CD4-positive, alpha-beta T cell treated with Interleukin-17A for 4 hours (primary cell): Measurements from ENCODE around the gene DBET.
"Not testable (repeated sequence)": the region's sequence is repeated elsewhere in the genome, so short reads cannot be mapped to it uniquely, and the experiment has no call there.

Experiments
- DNase-seq: peaks from one replicate; pipeline ENCODE4 v3.0.0-alpha.2; 2020; ENCODE audit warnings: mixed read lengths

Gene DBET

DNA sequence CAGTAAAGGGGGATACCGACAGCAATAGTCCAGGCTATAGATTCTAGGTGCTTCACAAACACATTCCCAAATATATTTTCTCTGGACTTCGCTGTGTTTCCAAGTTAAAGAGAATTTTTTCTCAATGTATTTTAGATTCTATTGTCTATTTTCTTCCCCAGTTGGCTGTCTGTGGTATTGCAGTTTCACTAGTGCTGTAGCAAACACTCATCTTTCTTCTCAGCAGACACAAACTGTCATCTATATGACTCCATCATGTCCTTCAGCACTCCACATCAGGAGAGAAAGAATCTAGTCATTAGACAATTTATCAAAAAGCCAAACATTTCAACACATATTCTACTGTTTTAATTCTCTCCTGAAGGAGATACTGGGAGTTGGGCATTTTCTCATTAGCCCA, at the start of gene DBET:
Gene DBET (plus strand): TSS at position 161 of the 400 bp plus-strand sequence.
- not testable (repeated sequence) for DNase-seq

DNA sequence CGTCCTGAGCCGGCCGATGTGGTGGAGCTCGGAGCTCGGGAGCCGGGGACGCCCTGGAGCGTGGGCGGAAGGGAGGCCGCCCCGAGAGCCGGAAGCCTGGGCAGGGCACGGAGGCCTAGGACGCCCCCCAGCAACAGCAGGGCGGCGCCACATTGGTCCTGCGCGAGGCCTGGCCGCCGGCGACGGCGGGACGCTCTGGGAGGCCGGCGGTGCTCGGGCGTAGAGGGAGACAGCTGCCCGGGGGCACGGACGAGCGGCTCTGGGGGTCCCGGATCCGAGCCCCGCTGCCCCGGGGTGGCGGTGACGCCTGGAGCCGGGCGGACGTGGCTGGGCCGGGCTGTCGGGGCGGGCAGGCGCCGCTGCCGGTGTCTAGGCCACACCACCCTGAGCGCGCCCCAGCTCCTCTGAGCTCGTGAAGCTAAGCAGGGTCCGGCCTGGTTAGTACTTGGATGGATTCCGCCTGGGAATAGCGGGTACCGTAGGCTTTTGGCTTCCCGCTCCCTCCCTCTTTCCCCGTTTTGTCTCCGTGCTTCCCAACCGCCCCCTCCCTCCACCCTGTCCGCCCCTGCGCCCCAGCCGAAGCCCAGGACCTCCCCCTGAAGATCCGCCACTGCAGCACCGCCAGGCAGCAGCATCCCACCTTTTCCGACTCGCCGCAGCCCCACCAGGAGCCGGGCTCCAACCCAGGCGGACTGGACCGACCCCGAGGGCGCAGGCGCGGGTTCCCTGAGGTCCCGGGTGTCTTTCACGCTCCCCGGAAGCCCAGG, 49.3 kb upstream of the DBET start:
- no peak for DNase-seq

DNA sequence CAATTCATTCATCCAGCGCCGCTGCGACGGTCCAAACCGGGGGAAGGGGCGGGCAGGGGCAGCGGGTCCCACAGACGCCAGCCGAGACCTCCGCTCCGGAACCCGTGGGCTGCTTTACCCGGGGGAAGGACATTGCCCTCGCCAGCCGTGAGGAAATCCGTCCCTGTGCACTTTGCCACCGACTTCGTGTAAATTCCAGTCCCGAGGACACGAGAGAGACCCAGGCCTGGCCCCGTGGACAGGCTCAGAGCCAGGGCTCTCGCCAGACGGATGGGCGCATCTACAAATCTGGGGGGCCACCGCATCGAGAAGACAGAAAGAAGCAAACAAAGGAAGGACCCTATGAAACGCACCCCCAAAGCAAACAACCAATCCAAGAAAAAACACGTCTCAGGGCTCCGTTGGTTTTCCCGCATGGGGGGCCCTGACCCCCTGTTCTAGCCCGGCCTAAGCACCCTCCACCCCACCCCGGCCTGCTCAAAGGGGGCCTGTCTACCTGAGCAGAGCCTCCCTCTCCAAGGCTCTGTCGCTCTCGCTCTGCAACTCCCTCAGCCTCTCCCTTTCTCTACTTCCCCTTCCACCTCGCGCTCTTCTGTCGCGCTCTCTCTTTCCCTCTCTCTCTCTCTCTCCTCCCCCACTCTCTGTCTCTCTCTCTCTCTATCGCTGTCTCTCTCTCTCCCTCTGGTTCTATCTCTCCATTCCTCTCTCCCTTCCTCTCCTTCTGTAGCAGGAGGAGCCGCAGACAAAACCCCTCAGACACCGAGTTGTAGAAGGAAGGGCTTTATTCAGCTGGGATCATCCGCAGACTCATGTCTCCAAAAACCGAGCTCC, 48.5 kb upstream of the DBET start:
- no peak for DNase-seq

DNA sequence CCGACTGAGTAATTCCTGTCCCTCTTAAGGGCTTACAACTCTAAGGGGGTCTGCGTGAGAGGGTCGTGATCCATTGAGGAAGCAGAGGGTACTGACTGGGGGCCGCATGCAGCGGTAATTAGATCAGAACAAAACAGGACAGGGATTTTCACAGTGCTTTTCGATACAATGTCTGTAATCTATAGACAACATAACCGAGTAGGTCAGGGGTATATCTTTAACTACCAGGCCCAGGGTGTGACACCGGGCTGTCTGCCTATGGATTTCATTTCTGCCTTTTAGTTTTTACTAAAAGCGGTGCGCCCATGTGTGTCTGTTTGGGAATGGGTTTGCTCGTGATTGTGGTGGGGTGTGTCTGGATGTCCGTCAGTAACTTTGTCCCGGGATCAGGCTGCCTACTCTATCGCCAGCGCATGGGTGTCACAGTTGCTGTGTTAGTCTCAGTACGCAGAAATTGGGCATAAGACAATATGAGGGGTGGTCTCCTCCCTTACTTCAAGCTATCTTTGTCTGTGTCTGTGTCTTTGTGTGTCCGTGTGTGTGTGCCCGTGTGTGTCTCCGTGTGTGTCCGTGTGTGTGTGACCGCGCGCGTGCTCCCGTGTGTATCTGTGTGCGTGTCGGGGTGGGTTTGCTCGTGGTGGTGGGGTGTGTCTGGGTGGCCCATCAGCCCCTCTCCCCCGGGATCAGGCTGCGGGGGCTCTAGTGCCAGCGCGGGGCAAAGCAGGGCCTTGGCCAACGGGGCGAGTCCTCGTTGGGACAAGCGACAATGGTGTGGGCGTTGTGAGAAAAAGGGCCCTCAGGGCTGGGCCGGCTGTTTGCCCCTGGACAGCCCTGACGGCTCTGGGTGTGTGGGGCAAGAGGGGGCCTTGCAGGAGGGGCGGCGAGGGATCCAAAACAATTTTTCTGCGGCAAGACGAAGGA, 47.7 kb upstream of the DBET start:
- no peak for DNase-seq

- no peak for DNase-seq
Measured at GRCh38 chr4:190017357-190018200, 46.7 kb upstream of the DBET start.

DNA sequence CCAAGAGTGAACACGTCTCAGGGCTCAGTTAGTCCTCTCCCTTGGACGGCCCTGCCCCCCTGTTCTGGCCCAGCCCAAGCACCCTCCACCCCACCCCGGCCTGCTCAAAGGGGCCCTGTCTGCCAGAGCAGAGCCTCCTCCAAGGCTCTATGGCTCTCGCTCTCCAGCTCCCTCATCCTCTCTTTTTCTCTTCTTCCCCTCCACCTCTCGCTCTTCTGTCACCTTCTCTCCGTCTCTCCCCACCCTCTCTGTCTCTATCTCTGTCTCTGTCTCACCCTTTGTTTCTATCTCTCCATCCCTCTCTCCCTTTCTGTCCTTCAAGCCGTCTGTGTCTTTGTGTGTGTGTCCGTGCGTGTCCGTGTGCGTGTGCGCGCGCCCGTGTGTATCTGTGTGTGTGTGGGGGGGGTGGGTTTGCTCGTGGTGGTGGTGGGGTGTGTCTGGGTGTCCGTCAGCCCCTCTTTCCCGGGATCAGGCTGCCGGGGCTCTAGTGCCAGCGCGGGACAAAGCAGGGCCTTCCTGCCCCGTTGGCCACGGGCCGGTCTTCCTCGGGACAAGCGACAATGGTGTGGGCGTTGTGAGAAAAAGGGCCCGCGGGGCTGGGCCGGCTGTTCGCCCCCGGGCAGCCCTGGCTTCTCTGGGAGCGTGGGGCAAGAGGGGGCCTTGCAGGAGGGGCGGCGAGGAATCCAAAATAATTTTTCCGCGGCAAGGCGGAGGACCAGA, 45.9 kb upstream of the DBET start:
- no peak for DNase-seq

DNA sequence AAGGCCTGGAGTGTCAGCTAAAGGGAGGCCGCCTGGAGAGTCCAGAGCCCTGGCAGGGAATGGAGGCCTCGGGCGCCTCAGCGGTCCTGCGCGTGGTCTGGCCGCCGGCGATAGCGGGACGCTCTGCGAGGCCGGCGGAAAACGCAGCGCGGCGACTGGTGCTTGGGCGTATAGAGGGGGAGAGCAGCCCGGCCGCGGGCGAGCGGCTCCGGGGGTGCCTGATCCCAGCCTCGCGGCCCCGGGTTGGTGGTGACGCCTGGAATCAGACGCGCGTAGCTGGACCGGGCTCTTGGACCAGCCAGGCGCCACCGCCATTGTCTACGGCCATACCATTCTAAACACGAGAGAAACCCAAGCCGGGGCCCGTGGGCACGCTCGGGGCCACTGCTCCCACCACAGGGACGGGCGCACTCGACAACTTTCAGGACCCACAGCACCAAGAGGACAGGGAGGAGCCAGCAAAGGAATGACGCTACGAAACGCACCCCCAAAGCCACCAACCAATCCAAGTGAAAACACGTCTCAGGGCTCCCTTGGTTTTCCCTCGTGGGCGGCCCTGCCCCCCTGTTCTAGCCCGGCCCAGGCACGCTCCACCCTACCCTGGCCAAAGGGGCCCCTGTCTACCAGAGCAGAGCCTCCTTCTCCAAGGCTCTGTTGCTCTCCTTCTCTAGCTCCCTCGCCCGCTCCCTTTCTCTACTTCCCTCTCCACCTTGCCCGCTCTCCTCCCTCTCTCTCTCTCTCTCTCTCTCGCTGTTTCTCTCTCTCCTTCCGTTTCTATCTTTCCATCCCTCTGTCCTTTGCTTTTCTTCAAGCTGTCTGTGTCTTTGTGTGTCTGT, 45.1 kb upstream of the DBET start:
- DNase-seq: no peak

DNA sequence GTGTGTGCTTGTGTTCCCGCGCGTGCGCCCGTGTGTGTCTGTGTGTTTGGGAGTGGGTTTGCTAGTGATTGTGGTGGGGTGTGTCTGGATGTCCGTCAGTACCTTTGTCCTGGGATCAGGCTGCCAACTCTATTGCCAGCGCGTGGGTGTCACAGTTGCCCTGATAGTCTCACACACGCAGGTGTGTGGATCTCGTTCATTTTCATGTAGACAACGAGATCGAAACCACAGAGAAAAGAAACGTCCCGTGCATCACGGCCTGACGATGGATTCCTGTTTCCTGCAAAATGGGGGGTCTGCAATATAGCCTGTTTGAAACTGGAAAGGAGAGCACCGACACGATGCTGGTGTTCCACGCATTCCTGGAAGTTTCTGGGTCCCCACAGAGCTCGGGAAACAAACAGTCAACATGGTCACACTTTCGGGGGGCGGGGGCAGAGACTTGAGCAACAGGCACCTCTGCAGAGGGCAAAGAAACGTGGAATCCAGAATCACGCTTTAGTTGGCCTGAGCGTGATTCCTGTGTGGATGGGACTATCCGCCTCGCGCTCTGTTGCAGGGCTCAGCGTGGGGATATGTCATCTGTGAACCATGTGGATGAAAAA, 44.3 kb upstream of the DBET start:
- not testable (repeated sequence) for DNase-seq

- DNase-seq: peak; percentile 31
Measured at GRCh38 chr4:190020790-190021717, 43.2 kb upstream of the DBET start.

DNA sequence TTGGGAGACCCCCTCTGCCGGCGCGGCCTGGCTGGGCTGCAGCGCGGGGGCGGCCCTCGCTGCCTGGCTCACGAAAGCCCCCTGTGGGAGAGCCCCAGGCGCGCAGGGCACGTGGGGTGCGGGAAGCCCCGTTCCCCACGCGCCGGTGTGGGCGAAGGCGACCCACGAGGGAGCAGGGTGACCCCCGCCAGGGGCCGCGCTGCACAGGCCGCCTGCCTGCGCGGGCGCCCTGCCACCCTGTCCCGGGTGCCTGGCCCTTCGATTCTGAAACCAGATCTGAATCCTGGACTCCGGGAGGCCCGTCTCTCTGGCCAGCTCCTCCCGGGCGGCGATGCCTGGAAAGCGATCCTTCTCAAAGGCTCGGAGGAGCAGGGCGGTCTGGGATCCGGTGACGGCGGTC, 42.3 kb upstream of the DBET start:
- DNase-seq: not testable (repeated sequence)

DNA sequence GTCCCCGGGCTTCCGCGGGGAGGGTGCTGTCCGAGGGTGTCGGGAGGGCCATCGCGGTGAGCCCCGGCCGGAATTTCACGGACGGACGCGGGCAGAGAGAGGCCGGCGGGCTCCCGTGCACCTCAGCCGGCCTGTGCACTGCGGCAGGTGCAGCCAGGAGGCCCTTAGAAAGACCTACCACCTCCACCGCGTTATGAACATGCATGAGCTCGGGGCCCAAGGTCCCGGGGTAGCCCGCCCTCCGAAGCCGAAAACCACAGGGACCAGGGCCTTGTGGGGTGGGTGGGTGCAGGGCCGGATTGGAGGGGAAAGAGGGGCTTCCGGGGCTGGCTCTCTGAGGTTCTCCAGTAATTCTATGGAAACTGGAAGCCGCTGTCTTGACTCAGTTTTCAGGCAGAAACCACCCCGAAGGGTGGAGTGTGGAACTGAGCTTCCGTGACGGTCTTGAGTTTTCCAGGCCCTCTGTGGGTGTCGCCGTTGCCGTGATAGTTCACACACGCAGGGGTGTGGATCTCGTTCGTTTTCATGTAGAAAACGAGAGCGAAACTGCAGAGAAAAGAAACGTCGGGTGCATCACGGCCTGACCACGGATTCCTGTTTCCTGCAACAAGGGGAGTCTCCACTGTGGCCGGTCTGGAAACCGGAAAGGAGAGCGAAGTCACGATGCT, 41.6 kb upstream of the DBET start:
- DNase-seq: not testable (repeated sequence)

DNA sequence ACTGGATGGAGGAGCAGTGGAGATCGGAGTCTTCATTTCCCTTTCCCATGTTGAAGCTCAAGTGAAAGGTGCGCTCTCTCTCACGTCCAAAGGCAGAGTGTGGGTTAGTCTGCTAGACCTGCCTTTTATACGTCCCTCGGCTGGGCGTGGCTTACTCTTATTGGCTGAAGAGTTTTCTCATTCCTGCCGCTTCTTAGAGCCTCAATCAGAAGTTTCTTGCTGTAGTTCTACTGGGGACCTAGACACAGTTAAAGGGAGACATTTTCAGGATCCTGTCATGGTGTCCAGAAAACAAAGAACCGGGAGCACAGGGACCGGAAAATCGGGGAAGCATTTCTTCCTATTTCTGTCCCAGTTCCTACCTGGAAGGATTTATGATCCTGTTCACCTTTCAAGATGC, 37.1 kb upstream of the DBET start, which contains the start of gene FRG2:
Gene FRG2 (minus strand): TSS at position 101 of the 400 bp plus-strand sequence. CDS start 52 bp downstream, at position 49.
- DNase-seq: not testable (repeated sequence)

GRCh38 chr4:190031264-190031663, 33.0 kb upstream of the DBET start:
- DNase-seq: not testable (repeated sequence)

GRCh38 chr4:190037704-190038388, 26.5 kb upstream of the DBET start:
- DNase-seq: not testable (repeated sequence)

GRCh38 chr4:190040873-190041272, 23.4 kb upstream of the DBET start:
- not testable (repeated sequence) for DNase-seq

DNA sequence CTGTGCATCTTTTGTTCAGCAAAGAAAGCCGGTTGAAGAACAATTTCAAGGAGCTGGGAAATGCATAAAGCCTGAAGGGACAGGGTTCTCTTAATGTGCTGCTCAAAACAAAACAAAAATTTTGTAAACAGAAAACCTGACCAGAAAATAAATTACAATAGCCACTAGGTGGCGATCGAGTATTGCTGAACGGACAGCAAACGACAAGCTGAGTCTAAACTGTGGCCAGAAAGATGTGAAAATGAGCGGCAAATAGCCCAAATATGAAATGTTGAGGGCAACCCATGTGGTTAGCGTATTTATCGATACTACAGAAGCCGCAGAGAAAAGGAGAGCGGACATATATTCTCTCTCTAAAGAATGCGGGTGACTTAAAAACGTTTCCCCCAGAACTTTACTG, 16.7 kb upstream of the DBET start:
- not testable (repeated sequence) for DNase-seq
